Lung (tissue), 12 donors: ENCODE measurements around the gene FTSJ3. TPM values are rescaled to one million over a fixed set of nuclear protein-coding genes. Genes with fewer than 3 reads are reported as not detected.
"Not testable (repeated sequence)": the region's sequence is repeated elsewhere in the genome, so short reads cannot be mapped to it uniquely, and the experiment has no call there.

Experiments used
- ATAC-seq: fragments of 200-7000 bp; cut with Tn5 transposase; one replicate; pipeline ENCODE4 v1.9.1; 2020; ENCODE audit warnings: moderate number of reproducible peaks; ENCODE audit not compliant: insufficient read depth, low FRiP score
- DNase-seq, 3 donors: peaks; one replicate each; pipeline ENCODE4 v3.0.0-alpha.2; 2013 to 2017
- H3K27ac ChIP-seq, 2 donors: one replicate each; pipeline ENCODE4 v1.5.1; 2013; ENCODE audit warnings: mild to moderate bottlenecking in 2 of 2, moderate library complexity in 2 of 2, control low read depth in 1 of 2, inconsistent platforms in 1 of 2, low read depth in 1 of 2, low read length in 1 of 2
- H3K27me3 ChIP-seq, 3 donors: one replicate each; pipeline ENCODE4 v1.5.1; 2013; ENCODE audit warnings: low read length in 2 of 3; ENCODE audit not compliant: control insufficient read depth in 3 of 3, insufficient read depth in 3 of 3
- H3K36me3 ChIP-seq, 4 donors: one replicate each; pipeline ENCODE4 v1.5.1; 2013; ENCODE audit warnings: low read length in 4 of 4, mild to moderate bottlenecking in 1 of 4, moderate library complexity in 1 of 4; ENCODE audit not compliant: control insufficient read depth in 4 of 4, insufficient read depth in 4 of 4
- H3K4me1 ChIP-seq, 5 donors: one replicate each; pipeline ENCODE4 v1.5.1; 2013; ENCODE audit warnings: low read length in 5 of 5, mild to moderate bottlenecking in 2 of 5, moderate library complexity in 1 of 5; ENCODE audit not compliant: control insufficient read depth in 5 of 5, insufficient read depth in 5 of 5
- H3K4me3 ChIP-seq: one replicate; pipeline ENCODE4 v1.5.1; 2013; ENCODE audit warnings: mild to moderate bottlenecking, control low read depth, moderate library complexity
- H3K9ac ChIP-seq, 2 donors: one replicate each; pipeline ENCODE4 v1.5.1; 2013; ENCODE audit warnings: low read length in 2 of 2, control low read depth in 1 of 2; ENCODE audit not compliant: insufficient read depth in 1 of 2
- H3K9me3 ChIP-seq, 4 donors: one replicate each; pipeline ENCODE4 v1.5.1; 2013; ENCODE audit warnings: low read length in 3 of 4, mild to moderate bottlenecking in 1 of 4, moderate library complexity in 1 of 4; ENCODE audit not compliant: control insufficient read depth in 4 of 4, insufficient read depth in 3 of 4
- WGBS, 2 donors: extraction: QIAGEN DNeasy Blood & Tissue Kit; methylation state at CpG; one replicate each; pipeline ENCODE4 v1.1.7; 2013; 5-methylcytosine and 5-hydroxymethylcytosine counted together
- polyA plus RNA-seq, 2 donors: library from polyadenylated mRNA; stranded (reverse); fragments of 200-250 nt; gene quantifications; one replicate each; pipeline ENCODE4 v1.2.1, GENCODE V29; 2013
- total RNA-seq, 2 donors: library from RNA; depleted of rRNA in 1 of 2; stranded (reverse); fragments of >200 nt in 1 of 2; gene quantifications; one replicate each; pipeline ENCODE4 v1.2.1, GENCODE V29; 2014 to 2021
- TF ChIP-seq, protein P1 (sequence below): IDR thresholded peaks from 2 replicates; pipeline ENCODE4 v1.5.1; 2012; ENCODE audit warnings: mild to moderate bottlenecking; ENCODE audit errors: control extremely low read depth, extremely low read depth
- donor health status: control.
- donor health status: control.
- donor health status: Bipolar disorder and iron deficiency.
- donor health status: healthy.
- donor health status: DM: yes; HTN: yes; CAD: no.

FTSJ3 gene
- total and polyA plus RNA-seq, 4 donors = 15.4 to 39.8 (median 29.6) TPM

- DNase-seq (no peak), ATAC-seq (no peak)
- H3K4me3 ChIP-seq = no peak overlapping the region
- H3K27ac ChIP-seq = no peak overlapping the region
- WGBS, 2 donors = 88 to 89% methylated on average over 1 of the region's 1 CpG
- TF ChIP-seq, protein P1, sequence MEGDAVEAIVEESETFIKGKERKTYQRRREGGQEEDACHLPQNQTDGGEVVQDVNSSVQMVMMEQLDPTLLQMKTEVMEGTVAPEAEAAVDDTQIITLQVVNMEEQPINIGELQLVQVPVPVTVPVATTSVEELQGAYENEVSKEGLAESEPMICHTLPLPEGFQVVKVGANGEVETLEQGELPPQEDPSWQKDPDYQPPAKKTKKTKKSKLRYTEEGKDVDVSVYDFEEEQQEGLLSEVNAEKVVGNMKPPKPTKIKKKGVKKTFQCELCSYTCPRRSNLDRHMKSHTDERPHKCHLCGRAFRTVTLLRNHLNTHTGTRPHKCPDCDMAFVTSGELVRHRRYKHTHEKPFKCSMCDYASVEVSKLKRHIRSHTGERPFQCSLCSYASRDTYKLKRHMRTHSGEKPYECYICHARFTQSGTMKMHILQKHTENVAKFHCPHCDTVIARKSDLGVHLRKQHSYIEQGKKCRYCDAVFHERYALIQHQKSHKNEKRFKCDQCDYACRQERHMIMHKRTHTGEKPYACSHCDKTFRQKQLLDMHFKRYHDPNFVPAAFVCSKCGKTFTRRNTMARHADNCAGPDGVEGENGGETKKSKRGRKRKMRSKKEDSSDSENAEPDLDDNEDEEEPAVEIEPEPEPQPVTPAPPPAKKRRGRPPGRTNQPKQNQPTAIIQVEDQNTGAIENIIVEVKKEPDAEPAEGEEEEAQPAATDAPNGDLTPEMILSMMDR = no peak
- no peaks in the 10 kb centered on the region for H3K4me1 ChIP-seq
- no peaks in the 10 kb centered on the region for H3K27me3 ChIP-seq
- no peak overlapping the region for H3K9ac ChIP-seq
- H3K36me3 ChIP-seq = peaks cover 31 to 57% (median 43%) of the 10 kb centered on the region in 4 donors
- H3K9me3 ChIP-seq = no peaks in the 10 kb centered on the region
Observed at GRCh38 chr17:63804328-63804727, 23.1 kb downstream of the FTSJ3 start.

DNA sequence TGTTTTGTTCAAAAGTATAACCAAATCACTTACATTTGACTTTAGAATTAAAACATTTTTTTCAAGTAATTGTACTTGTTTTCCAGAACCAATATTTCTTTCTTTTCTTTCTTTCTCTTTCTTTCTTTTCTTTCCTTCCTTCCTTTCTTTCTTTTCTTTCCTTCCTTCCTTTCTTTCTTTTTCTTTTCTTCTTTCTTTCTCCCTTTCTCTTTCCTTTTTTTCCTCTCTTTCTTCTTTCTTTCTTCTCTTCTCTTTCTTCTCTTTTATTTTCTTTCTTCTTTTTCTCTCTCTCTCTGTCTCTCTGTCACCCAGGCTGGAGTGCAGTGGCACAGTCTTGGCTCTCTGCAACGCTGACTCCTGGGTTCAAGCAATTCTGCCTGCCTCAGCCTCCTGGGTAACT, 26.7 kb downstream of the FTSJ3 start:
- DNase-seq = no peak
- Histone ChIP-seq H3K4me1 (no peaks in the 10 kb centered on the region), H3K9me3 (no peaks in the 10 kb centered on the region), H3K36me3 (peaks cover 36 to 56% (median 43%) of the 10 kb centered on the region in 4 donors), H3K9ac (no peak overlapping the region), H3K4me3 (no peak overlapping the region), H3K27me3 (no peaks in the 10 kb centered on the region), H3K27ac (no peak overlapping the region)
- no peak for ATAC-seq
- 95 to 100% methylated on average over 1 of the region's 1 CpG for WGBS, 2 donors
- TF ChIP-seq, protein P1 = no peak

DNA sequence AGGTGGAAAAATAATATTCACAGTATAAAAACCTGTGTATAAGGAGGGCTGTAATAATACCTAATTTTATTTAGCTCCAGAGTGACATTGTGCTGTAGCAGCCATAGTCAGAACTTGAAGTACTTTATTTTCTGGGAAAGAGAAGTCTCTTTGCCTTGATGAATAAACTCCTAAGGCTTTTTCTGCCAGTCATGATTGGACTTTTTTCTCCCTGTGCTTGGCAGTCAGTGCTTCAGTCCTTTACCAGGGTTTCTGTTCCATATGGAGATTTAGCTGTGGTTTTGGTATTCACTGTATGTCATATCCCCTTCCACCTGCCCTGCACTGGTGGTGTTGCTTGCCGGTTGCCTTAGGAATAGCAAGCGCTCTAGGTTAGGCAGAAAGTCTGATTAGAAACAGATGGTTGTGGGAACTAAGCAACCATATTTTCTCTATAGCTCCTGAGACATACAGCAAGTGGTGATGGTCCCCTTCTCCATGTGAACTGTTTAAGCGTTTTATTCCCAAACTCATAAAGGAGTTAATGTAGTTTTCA, 28.8 kb downstream of the FTSJ3 start:
- no peak overlapping the region for H3K4me3 ChIP-seq
- DNase-seq = no peak
- no peak overlapping the region for H3K27ac ChIP-seq
- H3K9me3 ChIP-seq = no peaks in the 10 kb centered on the region
- peaks cover 36 to 69% (median 53%) of the 10 kb centered on the region in 4 donors for H3K36me3 ChIP-seq
- no peak overlapping the region for H3K9ac ChIP-seq
- ATAC-seq = no peak
- TF ChIP-seq, protein P1 = no peak
- WGBS, 2 donors = 96 to 100% methylated on average over 3 of the region's 3 CpGs
- no peaks in the 10 kb centered on the region for H3K27me3 ChIP-seq
- no peaks in the 10 kb centered on the region for H3K4me1 ChIP-seq

DNA sequence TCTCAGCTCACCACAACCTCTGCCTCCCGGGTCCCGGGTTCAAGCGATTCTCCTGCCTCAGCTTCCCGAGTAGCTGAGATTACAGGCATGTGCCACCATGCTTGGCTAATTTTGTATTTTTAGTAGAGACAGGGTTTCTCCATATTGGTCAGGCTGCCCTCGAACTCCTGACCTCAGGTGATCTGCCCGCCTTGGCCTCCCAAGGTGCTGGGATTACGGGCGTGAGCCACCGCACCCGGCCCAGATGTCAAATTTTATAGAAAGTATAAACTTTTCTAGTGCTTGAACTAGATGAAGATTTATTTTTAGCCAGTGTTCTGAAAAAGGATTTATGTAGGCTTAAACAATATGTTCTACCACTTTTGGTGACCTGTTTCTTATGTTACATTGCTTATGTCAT, 31.1 kb downstream of the FTSJ3 start:
- DNase-seq, H3K27ac ChIP-seq, H3K4me1 ChIP-seq, H3K9me3 ChIP-seq, H3K4me3 ChIP-seq, ATAC-seq, H3K27me3 ChIP-seq, H3K9ac ChIP-seq: not testable (repeated sequence)
- peaks cover 40 to 62% (median 51%) of the 10 kb centered on the region in 4 donors for H3K36me3 ChIP-seq
- 97 to 99% methylated on average over 10 of the region's 10 CpGs for WGBS, 2 donors
